GM20000 (cell line): ENCODE data around the gene CDK15.
A peak's percentile ranks its signal among the peaks of the same experiment; 100 is the strongest.

Experiments
- DNase-seq: peaks from one replicate; pipeline ENCODE4 v3.0.0; 2012; ENCODE audit warnings: low spot score
- TF ChIP-seq, protein P1 (sequence below): IDR thresholded peaks from 2 replicates; pipeline ENCODE4 v1.5.1; 2012; ENCODE audit warnings: mild to moderate bottlenecking, control low read depth; ENCODE audit errors: extremely low read depth, missing control alignments

CDK15 gene

GRCh38 chr2:201790291-201790690, 16.0 kb upstream of the CDK15 start:
- TF ChIP-seq, protein P1, sequence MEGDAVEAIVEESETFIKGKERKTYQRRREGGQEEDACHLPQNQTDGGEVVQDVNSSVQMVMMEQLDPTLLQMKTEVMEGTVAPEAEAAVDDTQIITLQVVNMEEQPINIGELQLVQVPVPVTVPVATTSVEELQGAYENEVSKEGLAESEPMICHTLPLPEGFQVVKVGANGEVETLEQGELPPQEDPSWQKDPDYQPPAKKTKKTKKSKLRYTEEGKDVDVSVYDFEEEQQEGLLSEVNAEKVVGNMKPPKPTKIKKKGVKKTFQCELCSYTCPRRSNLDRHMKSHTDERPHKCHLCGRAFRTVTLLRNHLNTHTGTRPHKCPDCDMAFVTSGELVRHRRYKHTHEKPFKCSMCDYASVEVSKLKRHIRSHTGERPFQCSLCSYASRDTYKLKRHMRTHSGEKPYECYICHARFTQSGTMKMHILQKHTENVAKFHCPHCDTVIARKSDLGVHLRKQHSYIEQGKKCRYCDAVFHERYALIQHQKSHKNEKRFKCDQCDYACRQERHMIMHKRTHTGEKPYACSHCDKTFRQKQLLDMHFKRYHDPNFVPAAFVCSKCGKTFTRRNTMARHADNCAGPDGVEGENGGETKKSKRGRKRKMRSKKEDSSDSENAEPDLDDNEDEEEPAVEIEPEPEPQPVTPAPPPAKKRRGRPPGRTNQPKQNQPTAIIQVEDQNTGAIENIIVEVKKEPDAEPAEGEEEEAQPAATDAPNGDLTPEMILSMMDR, result no peak
- DNase-seq, result no peak

GRCh38 chr2:201790989-201791388, 15.3 kb upstream of the CDK15 start:
- no peak for DNase-seq
- TF ChIP-seq, protein P1, result no peak

DNA sequence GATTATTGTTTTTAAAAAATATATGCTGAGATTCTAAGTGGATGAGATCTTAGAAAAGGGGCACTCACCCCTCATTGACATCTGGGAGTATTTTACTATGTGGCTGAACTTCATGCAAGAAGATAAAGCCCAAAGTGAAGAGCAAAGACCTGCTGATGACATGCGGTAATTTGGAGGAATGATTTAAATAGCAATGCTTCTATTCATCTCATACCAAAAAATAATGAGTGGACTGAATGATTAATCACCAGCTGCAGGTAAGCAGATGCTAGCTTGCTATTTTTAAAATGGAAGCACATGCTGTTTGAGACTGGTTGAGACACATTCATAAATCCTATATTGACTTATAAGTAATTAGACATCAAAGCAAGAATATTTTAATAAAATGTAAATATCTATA, 12.7 kb upstream of the CDK15 start:
- no peak for DNase-seq
- TF ChIP-seq, protein P1, result no peak

- DNase-seq, result no peak
- TF ChIP-seq, protein P1, result no peak
Observed at GRCh38 chr2:201794294-201794693, 12.0 kb upstream of the CDK15 start.

DNA sequence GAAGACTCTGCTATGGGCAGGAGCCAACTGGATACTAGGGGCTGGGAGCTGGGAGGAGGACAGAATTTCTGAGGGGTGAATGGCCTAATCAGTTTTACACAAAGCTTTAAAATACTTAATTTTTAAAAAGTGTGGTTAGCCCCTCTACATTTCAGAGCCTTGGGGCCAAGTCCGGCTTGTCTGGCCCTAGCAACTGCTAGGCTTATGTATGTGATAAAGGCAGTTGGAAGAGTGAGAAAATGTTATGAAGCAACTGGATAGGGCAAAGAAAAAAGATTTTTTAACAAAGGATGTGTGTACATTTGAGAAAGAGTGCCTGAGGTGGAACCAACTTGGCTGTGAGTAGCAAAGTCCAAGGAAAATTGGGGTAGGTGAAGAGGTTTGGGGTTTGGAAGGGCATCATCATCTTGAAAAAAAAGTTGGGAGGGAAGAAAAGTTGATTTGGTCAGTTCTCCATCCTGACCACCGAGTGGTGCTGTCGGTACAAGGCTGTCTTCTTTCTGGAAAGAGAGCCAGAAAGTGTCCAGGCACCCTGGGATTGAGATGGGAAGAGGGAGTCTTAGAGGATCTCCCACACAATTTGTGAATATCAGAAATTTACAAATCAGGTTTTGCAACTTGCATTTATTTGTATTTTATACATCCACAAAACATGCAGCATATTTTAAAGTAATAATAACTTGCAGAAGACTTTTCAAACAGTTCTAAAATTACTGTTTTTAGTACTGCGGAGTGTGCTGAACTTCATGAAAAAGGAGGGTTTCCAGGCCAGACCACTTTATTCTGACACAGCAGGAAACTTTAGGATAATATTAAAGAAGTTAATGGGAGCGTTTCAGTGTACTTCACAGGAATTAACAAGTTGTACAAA, 10.5 kb upstream of the CDK15 start:
- peak; percentile 41 for DNase-seq

GRCh38 chr2:201796478-201796865, 9.9 kb upstream of the CDK15 start:
- TF ChIP-seq, protein P1, result no peak
- no peak for DNase-seq

More for the DNA sequence above, 10.5 kb upstream of the CDK15 start:
- TF ChIP-seq, protein P1, result peak; percentile 24

DNA sequence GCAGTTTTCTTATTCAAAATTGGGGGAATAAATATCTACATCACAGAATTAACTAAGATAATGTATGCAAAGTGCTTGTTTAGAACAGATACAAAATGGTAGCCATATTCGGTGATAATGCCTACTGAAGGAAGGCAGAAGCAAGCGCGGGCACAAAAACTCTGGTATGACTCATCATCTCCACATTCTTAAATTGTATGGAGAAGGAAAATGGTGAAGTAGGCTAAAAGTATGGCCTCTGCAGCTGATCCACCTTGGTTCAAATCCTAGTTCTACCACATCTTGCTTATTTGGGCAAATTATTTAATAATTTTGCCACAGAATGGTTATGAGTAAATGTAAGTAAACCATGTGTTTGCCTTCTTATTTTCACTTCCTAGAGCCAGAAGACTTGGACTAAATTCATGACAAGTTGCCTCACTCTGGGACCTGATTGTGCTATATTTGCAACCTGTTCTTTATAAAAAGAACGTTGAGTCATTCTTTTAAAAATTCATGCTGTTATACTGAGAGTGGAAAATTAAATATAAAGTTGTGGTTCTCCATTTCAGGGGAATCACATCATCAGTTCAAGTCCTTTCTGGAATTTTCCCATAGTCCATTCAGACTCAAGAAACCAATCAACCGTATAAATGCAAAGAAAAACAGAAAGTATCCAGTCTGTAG, 9.0 kb upstream of the CDK15 start:
- TF ChIP-seq, protein P1, result no peak
- no peak for DNase-seq
